HL-60 (cell line): Measurements from ENCODE around the gene MYH10.

ENCODE experiments used
- POLR2AphosphoS5 ChIP-seq: IDR thresholded peaks from 2 replicates; pipeline ENCODE4 v1.6.1; 2012; ENCODE audit warnings: low read depth
- TF ChIP-seq, protein P1 (sequence below): IDR thresholded peaks from one replicate; pipeline ENCODE4 v1.5.1; 2011; ENCODE audit warnings: low read length, control low read depth, inconsistent platforms; ENCODE audit not compliant: insufficient read depth
- TF ChIP-seq, protein P2 (sequence below): IDR thresholded peaks from 2 replicates; pipeline ENCODE4 v1.6.1; 2012; ENCODE audit warnings: low read depth; ENCODE audit not compliant: insufficient replicate concordance

DNA sequence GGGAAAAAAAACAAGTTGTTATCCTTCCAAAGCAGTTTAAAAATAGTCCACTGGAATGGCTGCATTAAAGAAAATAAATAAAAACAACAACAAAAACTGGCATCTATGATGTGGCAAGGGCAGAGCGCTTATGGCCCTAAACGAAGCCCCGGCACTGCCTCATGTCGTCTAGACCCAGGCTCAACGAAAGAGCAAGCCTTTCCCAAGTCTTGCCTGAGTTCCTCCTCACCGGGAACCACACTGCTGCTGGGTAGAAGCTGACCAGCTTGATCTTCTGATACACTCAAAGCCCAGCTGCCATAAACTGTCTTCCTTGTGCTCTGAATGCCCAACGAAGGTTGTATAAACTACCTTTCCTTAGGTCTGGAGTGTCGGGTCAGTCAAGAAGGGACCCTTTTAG is 157.9 kb downstream of the MYH10 start:
- TF ChIP-seq POLR2AphosphoS5, result no peak
- TF ChIP-seq, protein P1, sequence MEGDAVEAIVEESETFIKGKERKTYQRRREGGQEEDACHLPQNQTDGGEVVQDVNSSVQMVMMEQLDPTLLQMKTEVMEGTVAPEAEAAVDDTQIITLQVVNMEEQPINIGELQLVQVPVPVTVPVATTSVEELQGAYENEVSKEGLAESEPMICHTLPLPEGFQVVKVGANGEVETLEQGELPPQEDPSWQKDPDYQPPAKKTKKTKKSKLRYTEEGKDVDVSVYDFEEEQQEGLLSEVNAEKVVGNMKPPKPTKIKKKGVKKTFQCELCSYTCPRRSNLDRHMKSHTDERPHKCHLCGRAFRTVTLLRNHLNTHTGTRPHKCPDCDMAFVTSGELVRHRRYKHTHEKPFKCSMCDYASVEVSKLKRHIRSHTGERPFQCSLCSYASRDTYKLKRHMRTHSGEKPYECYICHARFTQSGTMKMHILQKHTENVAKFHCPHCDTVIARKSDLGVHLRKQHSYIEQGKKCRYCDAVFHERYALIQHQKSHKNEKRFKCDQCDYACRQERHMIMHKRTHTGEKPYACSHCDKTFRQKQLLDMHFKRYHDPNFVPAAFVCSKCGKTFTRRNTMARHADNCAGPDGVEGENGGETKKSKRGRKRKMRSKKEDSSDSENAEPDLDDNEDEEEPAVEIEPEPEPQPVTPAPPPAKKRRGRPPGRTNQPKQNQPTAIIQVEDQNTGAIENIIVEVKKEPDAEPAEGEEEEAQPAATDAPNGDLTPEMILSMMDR, result no peak
- TF ChIP-seq, protein P2, sequence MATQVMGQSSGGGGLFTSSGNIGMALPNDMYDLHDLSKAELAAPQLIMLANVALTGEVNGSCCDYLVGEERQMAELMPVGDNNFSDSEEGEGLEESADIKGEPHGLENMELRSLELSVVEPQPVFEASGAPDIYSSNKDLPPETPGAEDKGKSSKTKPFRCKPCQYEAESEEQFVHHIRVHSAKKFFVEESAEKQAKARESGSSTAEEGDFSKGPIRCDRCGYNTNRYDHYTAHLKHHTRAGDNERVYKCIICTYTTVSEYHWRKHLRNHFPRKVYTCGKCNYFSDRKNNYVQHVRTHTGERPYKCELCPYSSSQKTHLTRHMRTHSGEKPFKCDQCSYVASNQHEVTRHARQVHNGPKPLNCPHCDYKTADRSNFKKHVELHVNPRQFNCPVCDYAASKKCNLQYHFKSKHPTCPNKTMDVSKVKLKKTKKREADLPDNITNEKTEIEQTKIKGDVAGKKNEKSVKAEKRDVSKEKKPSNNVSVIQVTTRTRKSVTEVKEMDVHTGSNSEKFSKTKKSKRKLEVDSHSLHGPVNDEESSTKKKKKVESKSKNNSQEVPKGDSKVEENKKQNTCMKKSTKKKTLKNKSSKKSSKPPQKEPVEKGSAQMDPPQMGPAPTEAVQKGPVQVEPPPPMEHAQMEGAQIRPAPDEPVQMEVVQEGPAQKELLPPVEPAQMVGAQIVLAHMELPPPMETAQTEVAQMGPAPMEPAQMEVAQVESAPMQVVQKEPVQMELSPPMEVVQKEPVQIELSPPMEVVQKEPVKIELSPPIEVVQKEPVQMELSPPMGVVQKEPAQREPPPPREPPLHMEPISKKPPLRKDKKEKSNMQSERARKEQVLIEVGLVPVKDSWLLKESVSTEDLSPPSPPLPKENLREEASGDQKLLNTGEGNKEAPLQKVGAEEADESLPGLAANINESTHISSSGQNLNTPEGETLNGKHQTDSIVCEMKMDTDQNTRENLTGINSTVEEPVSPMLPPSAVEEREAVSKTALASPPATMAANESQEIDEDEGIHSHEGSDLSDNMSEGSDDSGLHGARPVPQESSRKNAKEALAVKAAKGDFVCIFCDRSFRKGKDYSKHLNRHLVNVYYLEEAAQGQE, result no peak
